Cortex of kidney (tissue), 1 donor: ENCODE data around the gene RAB1A.

Experiments
- DNase-seq: peaks from one replicate; lab custom pipeline; 2025; lab: John Stamatoyannopoulos, UW

RAB1A gene

DNA sequence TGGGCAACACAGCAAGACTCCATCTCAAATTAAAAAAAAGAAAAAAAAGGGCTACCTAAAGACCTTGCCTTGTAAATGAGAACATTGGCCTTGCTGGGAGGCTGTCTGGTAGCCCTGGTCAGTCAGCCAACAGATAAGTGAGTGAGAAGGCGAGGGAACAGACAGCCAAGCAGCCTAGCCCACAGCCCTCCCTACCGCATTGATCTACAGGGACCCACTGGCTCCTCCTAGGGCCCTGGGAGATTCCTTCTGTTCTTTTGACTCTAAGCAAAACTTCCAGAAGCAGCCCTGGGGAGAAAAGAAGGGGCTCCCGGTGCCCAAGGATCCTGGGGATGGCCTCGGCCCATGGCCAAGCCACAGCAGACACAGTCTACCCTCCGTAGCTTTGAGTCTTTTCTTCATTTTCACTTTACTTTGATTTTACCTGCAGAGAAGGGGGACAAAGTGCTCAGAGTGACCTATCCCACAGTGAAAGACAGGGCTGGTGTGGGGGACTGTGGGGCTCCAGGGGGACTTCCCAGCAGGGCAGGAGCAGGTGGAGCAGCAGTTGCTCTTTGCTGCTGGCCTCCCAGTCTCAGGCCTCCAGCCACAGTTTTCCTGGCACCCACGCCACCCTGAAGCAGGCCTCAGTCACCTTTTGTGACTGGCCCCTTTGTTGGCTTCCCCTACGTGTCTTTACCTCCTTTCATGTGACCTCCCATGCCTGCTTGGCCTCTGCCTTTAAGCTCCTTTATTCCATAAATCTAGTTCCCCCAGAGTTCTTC is 68.6 kb downstream of the RAB1A start:
- DNase-seq = no peak

DNA sequence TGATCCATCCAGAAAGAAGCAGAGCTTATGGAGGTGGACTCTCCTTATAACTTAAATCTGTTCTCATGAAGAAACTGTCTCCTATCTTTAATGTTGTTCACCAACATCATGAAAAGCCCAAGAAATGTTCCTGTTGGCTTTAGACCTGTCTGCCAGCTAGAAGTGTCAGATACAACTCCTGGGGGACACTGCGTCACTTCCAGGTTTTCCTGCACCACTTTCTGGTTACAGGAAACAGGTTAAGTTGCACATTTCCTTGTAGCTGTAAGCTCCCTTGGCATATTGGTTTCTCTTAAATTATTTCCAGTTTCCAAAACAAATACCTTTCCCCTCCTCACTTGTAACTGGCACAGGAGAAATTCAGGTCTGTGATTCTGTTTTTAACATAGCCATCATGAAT is 70.8 kb downstream of the RAB1A start:
- DNase-seq = no peak

DNA sequence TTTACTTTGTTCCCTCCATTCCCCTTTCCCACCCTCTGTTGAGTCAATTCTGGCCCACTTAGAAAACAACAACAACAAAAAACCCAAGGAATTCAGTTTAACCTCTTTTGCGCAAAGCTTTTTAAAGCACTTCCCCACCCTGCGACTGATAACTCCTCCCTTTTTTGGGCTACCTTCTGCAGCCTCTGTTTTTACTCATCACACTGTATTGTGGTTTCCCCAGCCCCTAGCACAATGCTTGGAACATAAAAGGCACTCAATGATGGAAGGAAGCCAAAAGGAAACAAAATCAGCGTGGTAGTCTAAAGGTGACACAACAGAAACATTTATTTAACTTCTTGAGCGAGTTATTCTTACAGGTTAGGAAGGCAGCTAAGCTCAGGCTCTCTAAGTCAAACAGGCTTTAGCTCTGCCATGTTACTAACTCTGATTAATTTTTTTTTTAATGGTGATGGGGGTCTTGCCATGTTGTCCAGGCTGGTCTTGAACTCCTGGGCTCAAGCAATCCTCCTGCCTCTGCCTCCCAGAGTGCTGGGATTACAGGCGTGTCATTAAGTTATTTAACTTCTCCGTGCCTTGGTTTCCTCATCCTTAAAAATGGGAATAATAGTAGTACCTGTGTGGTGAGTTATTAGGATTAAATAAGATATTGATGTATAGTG is 72.4 kb downstream of the RAB1A start:
- no peak for DNase-seq

DNA sequence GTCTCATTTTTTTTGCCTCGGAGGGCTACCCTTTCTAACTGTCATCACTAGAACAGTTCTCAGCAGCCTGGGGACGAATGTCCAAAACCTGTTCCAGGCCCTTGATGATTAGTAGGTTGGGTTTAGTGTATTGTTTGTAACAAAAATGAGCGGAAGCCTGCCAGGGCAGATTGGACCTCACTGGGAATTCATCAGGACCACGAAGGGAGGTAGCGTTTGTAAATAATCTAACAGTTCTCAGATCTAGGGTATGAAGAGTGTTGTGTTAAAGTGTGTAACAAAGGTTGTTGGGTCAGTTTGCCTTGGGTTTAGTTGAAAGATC is 72.9 kb downstream of the RAB1A start:
- DNase-seq = no peak

DNA sequence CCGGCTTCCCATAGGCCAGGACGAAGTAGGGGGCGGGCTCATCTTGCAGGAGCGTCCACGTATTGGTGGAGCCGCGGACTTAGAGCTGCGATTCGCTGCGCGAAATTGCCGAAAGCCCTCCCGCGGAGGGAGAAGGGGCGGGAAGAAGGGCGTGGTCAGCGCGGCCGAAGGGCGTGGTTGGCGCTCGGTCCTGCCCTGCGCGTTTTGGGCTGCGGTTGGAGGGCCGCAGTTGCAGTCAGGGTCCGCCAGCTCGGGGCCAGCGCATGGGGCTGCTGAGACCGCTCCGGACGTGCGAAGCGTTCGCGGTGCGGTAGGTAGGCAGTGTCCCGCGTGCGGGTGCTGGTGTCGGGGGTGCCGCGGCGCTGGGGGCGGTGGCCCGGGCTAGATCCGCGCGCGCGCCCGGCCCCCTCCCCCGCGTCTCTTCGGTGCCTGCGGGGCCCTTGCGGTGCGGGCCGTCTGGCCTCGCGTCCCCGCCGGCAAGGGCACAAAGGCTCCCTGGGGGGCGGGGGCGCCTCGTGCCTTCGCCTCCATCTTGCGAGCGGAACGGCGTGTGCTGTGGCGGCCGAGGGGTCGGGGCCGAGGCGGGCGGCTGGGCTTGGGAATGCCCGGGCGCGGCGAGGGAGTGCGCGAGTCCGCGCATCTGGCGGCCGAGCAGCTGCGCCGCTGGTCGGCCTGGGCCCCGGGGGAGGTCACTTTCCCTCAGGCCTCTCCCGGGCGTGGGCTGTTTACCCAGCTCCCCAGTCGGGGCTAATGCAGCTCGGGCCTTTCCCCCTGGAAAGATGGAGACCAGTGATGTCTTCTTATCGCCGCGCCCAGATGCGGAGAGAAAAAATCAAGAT is 73.5 kb downstream of the RAB1A start, which contains the start of gene CEP68:
Gene CEP68, plus strand, starts transcription at position 202 of the 839 bp plus-strand sequence. CDS start 13,029 bp downstream, outside the sequence.
- peak; percentile 26 for DNase-seq

DNA sequence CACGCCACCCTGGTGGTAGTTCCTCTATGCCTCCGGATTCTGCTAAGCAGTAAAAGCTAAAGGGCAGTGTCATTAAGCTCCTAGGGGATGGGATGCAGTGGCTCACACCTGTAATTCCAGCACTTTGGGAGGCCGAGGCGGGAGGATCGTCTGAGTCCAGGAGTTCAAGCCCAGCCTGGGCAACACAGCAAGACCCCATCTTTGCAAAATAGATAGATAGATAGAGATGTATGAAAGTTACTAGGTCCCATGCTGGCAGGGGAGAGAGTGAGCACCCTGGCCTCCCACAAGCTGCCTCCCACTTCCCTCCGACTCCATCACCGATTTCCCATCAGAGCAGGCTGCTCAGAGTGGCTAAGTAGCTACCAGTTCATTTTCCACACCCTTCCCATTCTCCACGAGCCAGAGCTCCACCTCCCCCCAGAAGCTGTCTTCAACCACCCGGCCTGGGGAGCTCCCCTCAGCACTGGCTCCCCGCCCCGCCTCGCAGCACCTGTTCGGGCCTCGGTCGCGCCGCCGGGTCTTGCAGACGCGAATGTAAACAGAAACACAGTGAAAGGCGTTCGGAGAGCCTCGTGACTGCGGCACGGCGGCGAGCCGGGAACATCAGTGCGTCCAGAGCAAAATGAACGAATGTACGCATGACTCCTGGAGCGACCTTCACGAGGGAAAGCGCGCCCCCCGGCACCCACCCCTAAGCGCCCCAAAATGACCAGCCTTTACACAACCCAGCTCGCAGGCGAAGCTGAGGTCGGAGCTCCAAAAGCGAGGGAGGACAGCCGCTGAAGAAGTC is 74.3 kb downstream of the RAB1A start:
- DNase-seq = no peak

DNA sequence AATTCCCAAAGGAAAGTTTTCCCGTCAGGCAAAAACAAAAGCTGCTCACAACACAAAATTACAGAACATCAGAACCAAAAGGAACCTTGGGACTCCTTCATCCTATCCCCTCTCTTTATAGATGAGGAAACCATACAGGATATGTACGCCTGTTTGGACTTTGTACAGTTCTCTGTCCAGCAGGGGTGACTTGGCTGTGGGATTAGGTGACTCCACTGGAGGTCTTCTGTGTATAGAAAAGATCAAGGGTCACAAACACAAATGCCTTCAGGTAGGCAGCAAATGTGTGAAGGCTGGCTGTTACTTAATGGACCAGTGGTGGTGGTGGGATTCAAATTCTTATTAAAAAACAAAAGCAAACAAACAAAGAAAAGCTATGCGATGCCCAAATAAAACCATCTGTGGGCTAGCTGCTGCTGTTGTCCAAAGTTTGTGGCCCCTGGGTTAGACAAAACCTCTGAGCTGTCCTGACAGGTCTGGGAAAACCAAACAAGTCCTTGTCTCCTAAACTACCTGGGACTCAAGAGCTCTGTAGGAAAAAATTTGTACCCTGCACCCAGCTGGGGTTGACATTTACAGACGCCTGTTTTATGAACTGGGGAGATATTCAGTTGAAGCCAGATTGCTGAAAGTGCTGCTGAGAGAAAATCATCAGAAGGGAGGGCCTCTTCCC is 75.0 kb downstream of the RAB1A start:
- no peak for DNase-seq

DNA sequence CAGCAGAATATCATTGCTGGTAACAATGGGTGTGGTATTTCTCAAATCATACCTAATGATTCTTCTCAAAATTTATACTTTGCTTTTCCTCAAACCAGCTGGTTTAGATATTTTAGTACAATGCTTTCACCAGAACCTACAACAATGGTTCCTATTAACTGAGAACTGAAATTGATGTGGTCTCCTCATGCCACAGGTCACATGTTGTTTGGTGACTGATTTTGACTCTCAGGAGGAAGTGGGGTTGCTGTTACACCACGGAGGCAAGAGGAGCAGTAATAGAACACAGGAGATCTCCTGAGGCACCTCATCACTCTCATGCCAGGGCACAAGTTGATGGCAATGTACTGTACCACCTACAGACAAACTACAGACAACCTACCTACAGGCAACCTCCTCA is 76.7 kb downstream of the RAB1A start:
- no peak for DNase-seq

DNA sequence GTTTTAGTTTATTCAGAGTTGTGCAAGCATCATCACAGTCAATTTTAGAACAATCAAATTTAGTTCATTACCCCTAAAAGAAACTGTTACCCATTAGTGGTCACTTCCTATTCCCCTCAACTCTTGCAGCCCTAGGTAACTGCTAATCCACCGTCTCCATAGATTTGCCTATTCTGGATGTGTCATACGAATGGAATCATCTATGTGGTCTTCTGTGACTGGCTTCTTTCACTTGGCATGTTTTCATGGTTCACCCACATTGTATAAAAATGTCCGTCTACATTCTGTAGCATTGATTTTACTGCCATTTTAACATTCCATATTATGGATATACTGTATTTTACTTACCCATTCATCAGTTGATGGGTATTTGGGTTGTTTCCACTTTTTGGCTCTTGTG is 79.0 kb downstream of the RAB1A start:
- DNase-seq = no peak

DNA sequence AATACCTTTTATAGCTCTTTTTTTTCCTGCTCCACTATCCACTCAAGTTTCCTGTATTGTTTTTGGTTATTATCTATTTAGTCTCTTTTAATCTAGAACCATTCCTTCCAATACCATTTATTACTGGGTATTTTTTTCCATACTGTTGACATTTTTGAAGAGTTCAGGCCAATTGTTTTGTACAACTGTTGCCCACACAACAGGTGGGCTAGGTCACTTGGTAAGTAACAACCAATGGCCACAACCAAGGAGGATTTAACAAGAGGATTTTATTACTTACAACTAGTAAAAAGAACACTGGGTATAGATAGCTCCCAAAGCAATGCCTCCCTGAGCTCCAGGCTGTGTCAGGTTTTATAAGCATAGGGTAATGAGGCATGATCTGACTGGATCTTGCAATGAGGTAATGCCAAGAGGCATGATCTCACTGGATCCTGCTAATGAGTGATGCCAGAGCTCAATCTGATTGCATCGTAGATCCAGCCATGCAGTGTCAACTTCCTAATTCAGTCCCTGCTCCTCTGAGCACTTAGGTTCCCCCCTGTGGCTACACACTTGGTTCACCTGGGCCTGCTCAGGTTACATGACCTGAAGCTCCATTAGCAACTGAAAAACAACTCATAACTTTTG is 80.8 kb downstream of the RAB1A start:
- no peak for DNase-seq

DNA sequence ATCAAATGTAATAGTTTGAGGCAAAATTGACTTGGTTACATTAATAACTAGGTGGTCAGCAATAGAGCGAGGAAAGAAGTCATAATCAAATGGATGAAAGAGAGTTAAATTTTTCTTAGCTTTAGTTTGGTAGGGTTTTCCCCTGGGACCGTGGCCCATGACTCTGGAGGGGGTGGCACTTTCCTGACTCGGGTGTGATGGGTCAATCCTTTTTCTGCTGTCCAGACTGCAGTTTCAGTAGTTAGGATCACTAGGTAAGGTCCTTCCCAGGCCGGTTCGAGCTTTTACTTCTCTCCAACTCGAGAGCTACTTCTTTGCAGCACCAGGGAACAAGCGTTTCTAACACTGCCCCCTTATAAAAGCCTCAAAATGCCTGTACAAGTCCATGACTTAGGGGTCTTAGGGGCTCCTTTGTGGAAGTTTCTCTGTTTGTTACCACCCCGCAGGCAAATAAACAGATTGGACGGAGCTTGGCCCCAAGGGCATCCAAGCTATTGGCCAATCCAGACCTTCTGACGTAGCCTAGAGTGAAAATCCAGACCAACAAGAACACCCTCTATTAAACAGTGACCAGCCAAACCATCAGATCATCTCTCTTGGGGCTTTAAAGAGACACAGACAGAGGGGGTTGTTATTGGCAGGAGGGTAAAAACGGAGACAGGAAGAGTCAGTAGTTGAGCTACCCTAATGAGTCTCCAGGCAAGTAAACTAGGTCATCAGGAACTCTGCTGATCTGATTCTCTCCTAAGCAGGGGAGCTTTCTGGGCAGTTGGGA is 83.1 kb downstream of the RAB1A start:
- no peak for DNase-seq

DNA sequence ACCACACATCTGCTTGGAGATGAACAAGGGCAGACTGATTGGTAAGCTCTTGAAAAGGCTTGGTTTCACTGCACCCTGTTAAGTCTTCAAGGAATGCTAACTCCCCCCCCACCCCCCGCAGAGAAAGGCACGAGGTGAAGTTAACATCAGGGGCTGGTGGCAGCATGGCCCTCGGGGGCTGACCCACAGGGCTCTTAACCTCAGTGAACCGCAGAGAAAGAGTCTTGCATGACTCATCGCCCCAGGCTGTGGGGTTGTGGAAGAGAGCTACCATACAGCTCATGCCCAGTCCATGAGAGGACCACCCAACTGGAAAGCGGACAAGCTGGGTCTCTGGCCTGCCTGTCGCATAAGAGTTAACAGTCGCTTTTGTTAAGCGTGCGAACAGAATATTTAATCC is 84.3 kb downstream of the RAB1A start:
- DNase-seq = no peak

DNA sequence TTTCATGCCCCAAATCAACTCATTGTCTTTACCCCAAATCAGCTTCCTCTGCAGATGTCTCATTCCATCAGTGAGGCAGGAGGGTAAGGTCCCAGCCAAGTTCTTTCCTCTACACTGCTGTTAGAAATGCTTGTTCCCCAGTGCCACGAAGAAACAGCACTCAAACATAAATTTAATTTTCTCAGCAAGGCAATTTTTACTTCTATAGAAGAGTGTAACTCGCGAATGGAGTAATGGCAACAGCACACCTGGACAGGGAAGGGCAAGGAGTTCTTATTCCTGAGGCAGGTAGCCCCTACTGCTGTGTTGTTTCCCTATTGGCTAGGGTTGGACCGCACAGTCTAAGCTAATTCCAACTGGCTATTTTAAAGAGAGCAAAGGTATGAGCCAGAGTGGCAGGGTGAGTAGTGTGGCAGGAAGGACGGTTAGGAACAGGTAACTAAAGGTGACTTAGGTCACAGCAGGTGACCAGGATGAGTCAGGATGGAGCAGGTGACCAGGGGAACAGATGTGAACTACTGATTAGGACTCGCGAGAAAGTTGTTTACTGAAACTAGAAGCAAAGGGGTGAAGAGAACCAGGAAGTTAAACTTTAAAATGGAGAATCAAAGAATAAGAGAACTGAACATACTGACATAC is 85.7 kb downstream of the RAB1A start:
- DNase-seq = no peak

DNA sequence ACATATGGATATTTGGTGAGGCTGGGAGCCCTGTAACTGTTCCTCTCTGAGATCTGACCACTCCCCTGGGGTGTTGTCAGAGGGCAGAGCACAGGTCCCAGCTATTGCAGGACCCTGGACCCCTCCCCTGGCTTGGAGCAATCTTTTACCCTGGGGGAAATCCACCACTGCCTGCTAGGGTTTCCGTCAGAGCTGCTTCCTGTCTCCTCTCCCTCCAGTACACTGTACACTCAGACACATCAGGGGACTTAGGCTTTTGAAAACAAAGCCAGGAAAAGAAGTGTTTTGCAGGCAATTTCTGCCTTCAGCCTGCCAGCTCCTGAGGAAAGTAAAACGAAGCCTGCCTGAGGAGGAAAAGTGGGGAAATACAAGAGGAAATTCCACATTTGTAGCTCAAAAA is 86.9 kb downstream of the RAB1A start:
- no peak for DNase-seq

DNA sequence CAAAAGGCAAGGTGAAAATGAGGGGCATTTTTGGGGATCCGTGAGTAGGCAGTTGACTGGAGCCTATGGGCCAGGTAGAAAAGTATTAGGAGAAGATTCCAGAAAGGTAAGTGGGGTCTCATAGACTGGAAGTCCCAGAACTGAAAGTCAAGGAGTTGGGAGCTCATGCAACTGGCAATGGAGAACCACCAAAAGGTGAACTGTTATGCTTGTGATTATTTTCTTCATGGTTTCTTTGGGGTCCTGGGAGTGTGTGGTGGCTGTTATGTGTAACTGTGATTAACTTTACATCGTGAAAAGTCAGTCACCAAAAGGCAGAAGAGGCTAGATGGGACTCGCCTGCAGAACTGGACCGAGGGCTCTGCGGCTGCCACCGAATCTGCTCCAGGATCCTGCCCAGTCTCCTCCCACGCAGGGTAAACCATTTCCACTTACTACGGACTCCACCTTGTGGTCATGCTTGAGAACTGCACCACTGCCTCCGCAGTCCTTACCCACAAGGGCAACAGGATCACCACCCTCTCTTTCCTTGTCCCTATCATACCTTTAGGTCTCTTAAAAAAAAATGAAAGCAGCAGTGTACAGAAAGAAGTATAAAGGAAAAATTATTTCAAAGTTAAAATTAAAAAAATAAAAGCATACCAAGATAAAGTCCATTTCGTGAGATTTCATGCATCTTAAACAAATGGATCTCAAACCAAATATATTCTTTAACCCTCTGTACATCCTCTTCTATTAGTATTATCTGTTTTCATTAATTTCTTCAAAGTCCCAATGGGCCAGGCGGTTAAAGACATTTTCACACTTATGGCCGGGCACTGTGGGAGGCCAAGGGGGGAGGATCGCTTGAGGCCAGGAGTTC is 89.3 kb downstream of the RAB1A start:
- no peak for DNase-seq

DNA sequence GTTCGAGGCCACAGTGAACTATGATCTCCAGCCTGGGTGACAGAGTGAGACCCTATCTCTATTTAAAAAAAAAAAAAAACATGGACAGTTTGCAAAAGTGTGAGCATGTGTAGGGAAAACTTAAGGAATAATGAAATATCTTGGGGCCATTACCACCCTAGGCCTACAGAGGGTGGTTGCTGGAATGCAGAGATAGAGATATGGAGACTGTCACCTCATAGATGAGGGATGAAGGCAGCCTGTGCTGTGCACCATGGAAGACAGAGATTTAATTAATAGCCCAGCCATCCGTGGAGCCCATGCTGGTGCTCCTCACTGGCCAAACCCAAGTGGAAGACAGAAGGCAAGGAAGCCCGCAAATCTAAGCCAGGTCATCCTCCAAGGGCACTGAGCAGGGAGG is 90.3 kb downstream of the RAB1A start:
- no peak for DNase-seq

DNA sequence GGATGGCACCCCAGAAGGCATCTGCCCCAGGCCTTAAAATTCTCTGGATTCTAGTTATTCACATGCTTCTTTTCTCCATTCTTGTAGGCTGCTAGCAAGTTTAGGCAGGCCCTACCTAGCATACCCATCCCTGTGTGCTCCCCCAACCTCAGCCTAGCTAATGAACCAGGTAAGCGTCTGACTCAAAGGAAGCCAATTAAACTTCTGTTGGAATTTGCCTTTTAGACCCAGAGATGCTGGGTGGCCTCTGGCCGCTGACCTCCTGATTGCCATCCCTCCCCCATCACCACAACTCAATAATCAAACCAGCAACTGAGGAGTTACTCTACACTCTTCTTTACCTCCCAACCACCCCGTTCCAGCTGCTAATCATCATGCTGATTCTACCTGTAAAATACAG is 92.7 kb downstream of the RAB1A start:
- DNase-seq = no peak
